ENCODE results near the gene KIF26B.

DNA sequence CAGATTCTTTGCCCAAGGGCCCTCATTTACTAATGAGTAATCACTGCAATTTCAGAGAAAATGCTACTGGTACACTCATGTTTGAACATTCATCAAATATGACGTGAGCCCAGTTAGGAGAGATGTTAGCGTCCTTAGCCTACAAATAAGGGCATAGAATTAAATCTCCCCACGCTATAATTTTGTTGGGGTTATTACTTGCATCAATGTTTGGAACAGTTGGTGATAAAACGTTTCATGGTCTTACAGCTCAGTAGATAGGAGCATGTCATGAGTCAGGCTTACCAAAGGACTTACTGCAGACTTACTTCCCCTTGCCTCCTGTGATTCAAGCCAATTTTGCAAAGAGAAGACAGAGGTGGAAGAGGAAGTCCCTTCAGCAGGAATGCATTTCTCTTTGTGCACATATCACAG lies 304.0 kb downstream of the KIF26B start:
- TF ChIP-seq, protein P1, sequence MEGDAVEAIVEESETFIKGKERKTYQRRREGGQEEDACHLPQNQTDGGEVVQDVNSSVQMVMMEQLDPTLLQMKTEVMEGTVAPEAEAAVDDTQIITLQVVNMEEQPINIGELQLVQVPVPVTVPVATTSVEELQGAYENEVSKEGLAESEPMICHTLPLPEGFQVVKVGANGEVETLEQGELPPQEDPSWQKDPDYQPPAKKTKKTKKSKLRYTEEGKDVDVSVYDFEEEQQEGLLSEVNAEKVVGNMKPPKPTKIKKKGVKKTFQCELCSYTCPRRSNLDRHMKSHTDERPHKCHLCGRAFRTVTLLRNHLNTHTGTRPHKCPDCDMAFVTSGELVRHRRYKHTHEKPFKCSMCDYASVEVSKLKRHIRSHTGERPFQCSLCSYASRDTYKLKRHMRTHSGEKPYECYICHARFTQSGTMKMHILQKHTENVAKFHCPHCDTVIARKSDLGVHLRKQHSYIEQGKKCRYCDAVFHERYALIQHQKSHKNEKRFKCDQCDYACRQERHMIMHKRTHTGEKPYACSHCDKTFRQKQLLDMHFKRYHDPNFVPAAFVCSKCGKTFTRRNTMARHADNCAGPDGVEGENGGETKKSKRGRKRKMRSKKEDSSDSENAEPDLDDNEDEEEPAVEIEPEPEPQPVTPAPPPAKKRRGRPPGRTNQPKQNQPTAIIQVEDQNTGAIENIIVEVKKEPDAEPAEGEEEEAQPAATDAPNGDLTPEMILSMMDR (IDR thresholded peaks at IDR 0.05), result no peak
- TF ChIP-seq POLR2A (IDR thresholded peaks at IDR 0.05), result no peak
